ENCODE data around the gene NT5E. TPM values are rescaled to one million over a fixed set of nuclear protein-coding genes. Genes with fewer than 3 reads are reported as not detected.
A peak's percentile ranks its signal among the peaks of the same experiment; 100 is the strongest.

NT5E gene
- polyA plus RNA-seq, 1 of the 3 experiments (the other 2 are of a cell fraction): 443 TPM

GRCh38 chr6:85464260-85464644 lies 14.4 kb downstream of the NT5E start:
- peak overlapping the region; percentile 80 for H3K4me2 ChIP-seq
- H3K4me3 ChIP-seq (ENCODE audit: low read depth in 2 of 2, low read length in 1 of 2): peak overlapping the region in 1 of 2 experiments; percentile 42; a peak in 3 of 4 replicates
- H2AFZ ChIP-seq (ENCODE audit: low read depth): no peak overlapping the region
- ChIA-PET CTCF (interaction anchor here (1.1 to 2.2 kb wide), 4 partner anchors 18 to 141 kb away, joined by 4 to 7 read pairs (median 6); no protein-coding TSS in a partner anchor), POLR2A (no interaction called here)
- peak overlapping the region; percentile 88 to 100 for H3K27ac ChIP-seq (ENCODE audit: low read depth in 2 of 2, low read length in 1 of 2)
- H3K27me3 ChIP-seq (ENCODE audit: insufficient read depth): no peaks in the 10 kb centered on the region
- peak overlapping the region; percentile 92 for H3K9ac ChIP-seq
- peaks cover 78% of the 10 kb centered on the region for H3F3A ChIP-seq (replicated peaks; ENCODE audit: insufficient read depth)
- WGBS (ENCODE audit: low lambda C conversion rate): 4% methylated on average over 4 of the region's 4 CpGs
- peaks cover 80% of the 10 kb centered on the region for H3K79me2 ChIP-seq (ENCODE audit: insufficient read depth)
- no peaks in the 10 kb centered on the region for H3K9me2 ChIP-seq
- peaks cover 31 to 42% of the 10 kb centered on the region in 2 experiments for H3K36me3 ChIP-seq (replicated peaks in 1 of 2; ENCODE audit: control insufficient read depth in 1 of 2, insufficient read depth in 2 of 2, low read length in 1 of 2)
- H4K20me1 ChIP-seq (ENCODE audit: insufficient read depth): no peaks in the 10 kb centered on the region
- no peaks in the 10 kb centered on the region for H3K9me3 ChIP-seq
- no peak for DNase-seq
- peaks cover 8 to 85% of the 10 kb centered on the region in 2 experiments for H3K4me1 ChIP-seq (ENCODE audit: control insufficient read depth in 1 of 2, insufficient read depth in 2 of 2, low read depth in 1 of 2, low read length in 1 of 2)
- TF ChIP-seq TAF1 (IDR thresholded peaks at IDR 0.05; ENCODE audit: borderline replicate concordance, low read depth, low read length): peak; percentile 58; the same call in 1 of the 2 replicates
- no peak for TF ChIP-seq RFX5 (IDR thresholded peaks at IDR 0.05; ENCODE audit: low read length)
- TF ChIP-seq, protein P1, sequence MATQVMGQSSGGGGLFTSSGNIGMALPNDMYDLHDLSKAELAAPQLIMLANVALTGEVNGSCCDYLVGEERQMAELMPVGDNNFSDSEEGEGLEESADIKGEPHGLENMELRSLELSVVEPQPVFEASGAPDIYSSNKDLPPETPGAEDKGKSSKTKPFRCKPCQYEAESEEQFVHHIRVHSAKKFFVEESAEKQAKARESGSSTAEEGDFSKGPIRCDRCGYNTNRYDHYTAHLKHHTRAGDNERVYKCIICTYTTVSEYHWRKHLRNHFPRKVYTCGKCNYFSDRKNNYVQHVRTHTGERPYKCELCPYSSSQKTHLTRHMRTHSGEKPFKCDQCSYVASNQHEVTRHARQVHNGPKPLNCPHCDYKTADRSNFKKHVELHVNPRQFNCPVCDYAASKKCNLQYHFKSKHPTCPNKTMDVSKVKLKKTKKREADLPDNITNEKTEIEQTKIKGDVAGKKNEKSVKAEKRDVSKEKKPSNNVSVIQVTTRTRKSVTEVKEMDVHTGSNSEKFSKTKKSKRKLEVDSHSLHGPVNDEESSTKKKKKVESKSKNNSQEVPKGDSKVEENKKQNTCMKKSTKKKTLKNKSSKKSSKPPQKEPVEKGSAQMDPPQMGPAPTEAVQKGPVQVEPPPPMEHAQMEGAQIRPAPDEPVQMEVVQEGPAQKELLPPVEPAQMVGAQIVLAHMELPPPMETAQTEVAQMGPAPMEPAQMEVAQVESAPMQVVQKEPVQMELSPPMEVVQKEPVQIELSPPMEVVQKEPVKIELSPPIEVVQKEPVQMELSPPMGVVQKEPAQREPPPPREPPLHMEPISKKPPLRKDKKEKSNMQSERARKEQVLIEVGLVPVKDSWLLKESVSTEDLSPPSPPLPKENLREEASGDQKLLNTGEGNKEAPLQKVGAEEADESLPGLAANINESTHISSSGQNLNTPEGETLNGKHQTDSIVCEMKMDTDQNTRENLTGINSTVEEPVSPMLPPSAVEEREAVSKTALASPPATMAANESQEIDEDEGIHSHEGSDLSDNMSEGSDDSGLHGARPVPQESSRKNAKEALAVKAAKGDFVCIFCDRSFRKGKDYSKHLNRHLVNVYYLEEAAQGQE (IDR thresholded peaks at IDR 0.05; ENCODE audit: low read depth, low read length): peak; percentile 63; the same call in 1 of the 2 replicates
- TF ChIP-seq FOXM1 (IDR thresholded peaks at IDR 0.05; ENCODE audit: low read depth): peak; percentile 96
- no peak for TF ChIP-seq EZH2phosphoT487 (IDR thresholded peaks at IDR 0.05; ENCODE audit: borderline replicate concordance, low read depth)
- TF ChIP-seq JUND (IDR thresholded peaks at IDR 0.05): peak; percentile 96
- no peak for TF ChIP-seq RCOR1 (IDR thresholded peaks at IDR 0.05; ENCODE audit: low read length)
- TF ChIP-seq ELF1 (IDR thresholded peaks at IDR 0.05): no peak
- peak; percentile 84 for TF ChIP-seq MAX (IDR thresholded peaks at IDR 0.05; ENCODE audit: low read depth)
- peak; percentile 97 for TF ChIP-seq RXRA (IDR thresholded peaks at IDR 0.05; ENCODE audit: borderline replicate concordance, low read depth)
- TF ChIP-seq FOSL2 (IDR thresholded peaks at IDR 0.05; ENCODE audit: borderline replicate concordance, low read depth): peak; percentile 99
- no peak for TF ChIP-seq CHD2 (IDR thresholded peaks at IDR 0.05; ENCODE audit: low read length, partially characterized antibody)
- peak; percentile 63; the same call in 1 of the 2 replicates for TF ChIP-seq SIN3A (IDR thresholded peaks at IDR 0.05; ENCODE audit: borderline replicate concordance, low read depth, low read length)
- TF ChIP-seq GATA2 (CRISPR knock-in tag; IDR thresholded peaks at IDR 0.05): no peak
- TF ChIP-seq TCF12 (IDR thresholded peaks at IDR 0.05): peak; percentile 97
- TF ChIP-seq ZBTB33 (IDR thresholded peaks at IDR 0.05; ENCODE audit: borderline replicate concordance, low read depth): peak; percentile 81
- TF ChIP-seq, protein P2, sequence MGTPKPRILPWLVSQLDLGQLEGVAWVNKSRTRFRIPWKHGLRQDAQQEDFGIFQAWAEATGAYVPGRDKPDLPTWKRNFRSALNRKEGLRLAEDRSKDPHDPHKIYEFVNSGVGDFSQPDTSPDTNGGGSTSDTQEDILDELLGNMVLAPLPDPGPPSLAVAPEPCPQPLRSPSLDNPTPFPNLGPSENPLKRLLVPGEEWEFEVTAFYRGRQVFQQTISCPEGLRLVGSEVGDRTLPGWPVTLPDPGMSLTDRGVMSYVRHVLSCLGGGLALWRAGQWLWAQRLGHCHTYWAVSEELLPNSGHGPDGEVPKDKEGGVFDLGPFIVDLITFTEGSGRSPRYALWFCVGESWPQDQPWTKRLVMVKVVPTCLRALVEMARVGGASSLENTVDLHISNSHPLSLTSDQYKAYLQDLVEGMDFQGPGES (IDR thresholded peaks at IDR 0.05; ENCODE audit: low read depth, low read length): no peak
- peak; percentile 93 for TF ChIP-seq NFIC (IDR thresholded peaks at IDR 0.05; ENCODE audit: borderline replicate concordance)
- TF ChIP-seq RAD21 (IDR thresholded peaks at IDR 0.05; ENCODE audit: low read length): no peak
- no peak for TF ChIP-seq SMC3 (IDR thresholded peaks at IDR 0.05; ENCODE audit: low read depth, low read length)
- TF ChIP-seq POLR2AphosphoS5 (IDR thresholded peaks at IDR 0.05; ENCODE audit: low read depth, low read length): peak; percentile 84
- TF ChIP-seq USF2 (IDR thresholded peaks at IDR 0.05; ENCODE audit: borderline replicate concordance, low read depth, low read length): no peak
- peak; percentile 67 to 100; a peak in 3 of 4 replicates for TF ChIP-seq EP300 (IDR thresholded peaks at IDR 0.05; ENCODE audit: borderline replicate concordance in 1 of 2, low read depth in 1 of 2, low read length in 1 of 2)
- TF ChIP-seq MXI1 (IDR thresholded peaks at IDR 0.05; ENCODE audit: low read depth, low read length): no peak
- TF ChIP-seq, protein P3, sequence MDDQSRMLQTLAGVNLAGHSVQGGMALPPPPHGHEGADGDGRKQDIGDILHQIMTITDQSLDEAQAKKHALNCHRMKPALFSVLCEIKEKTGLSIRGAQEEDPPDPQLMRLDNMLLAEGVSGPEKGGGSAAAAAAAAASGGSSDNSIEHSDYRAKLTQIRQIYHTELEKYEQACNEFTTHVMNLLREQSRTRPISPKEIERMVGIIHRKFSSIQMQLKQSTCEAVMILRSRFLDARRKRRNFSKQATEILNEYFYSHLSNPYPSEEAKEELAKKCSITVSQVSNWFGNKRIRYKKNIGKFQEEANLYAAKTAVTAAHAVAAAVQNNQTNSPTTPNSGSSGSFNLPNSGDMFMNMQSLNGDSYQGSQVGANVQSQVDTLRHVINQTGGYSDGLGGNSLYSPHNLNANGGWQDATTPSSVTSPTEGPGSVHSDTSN (IDR thresholded peaks at IDR 0.05): peak; percentile 95
- TF ChIP-seq MEF2A (IDR thresholded peaks at IDR 0.05; ENCODE audit: borderline replicate concordance, low read depth): peak; percentile 50; the same call in 1 of the 2 replicates
